ENCODE measurements around the gene MIER2. TPM values are rescaled to one million over a fixed set of nuclear protein-coding genes. Genes with fewer than 3 reads are reported as not detected.

The MIER2 gene
- total RNA-seq, 2 experiments from 2014 or later = 9.5 to 11.5 TPM

GRCh38 chr19:367561-367960 is 23.0 kb upstream of the MIER2 start:
- H3K27ac Mint-ChIP-seq = no peak overlapping the region
- ATAC-seq (ENCODE audit: poor library complexity) = no peak
- peaks cover 56% of the 10 kb centered on the region for H3K27me3 Mint-ChIP-seq

DNA sequence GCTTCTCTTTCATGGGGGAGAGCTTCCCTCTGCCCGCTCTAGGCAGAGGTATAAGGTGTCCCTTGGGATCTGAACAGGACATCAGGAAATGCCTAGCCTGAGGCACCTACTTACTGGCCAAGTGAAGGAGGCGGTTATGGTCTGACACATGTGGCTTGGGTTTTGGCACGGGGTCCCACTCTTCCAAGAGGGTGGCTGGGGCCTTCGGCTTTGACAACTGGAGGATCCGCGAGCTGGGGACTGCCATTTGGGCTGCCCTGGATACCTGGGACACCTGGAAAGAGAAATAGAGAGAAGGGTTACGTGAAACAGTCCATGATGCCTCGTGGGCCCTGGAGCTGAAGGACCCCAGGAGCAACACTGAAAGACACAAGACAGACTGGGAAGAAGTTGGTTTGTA is 22.4 kb upstream of the MIER2 start:
- no peak for DNase-seq
- Histone ChIP-seq H3K4me3 (ENCODE audit: low read length) (no peak overlapping the region), H3K36me3 (ENCODE audit: insufficient read depth, low read length) (no peaks in the 10 kb centered on the region), H3K27me3 (ENCODE audit: control insufficient read depth in 1 of 2, insufficient read depth in 2 of 2, low read length in 2 of 2) (peaks cover 5 to 11% of the 10 kb centered on the region in 2 experiments), H3K4me1 (ENCODE audit: insufficient read depth, low read length) (no peaks in the 10 kb centered on the region), H3K9me3 (ENCODE audit: control insufficient read depth in 1 of 2, insufficient read depth in 1 of 2, low read length in 2 of 2) (peaks cover 0 to 6% of the 10 kb centered on the region in 2 experiments), H3K27ac (ENCODE audit: low read depth in 1 of 2, low read length in 2 of 2) (no peak overlapping the region)
- intact Hi-C loops (cut with DNase I, micrococcal nuclease) = no loop called here
- no peaks in the 10 kb centered on the region for H3K9me3 Mint-ChIP-seq
- POLR2A ChIA-PET = no interaction called here
- H3K27me3 Mint-ChIP-seq = peaks cover 51% of the 10 kb centered on the region
- no peaks in the 10 kb centered on the region for H3K4me1 Mint-ChIP-seq (ENCODE audit: low read depth)
- TF ChIP-seq, protein P1, sequence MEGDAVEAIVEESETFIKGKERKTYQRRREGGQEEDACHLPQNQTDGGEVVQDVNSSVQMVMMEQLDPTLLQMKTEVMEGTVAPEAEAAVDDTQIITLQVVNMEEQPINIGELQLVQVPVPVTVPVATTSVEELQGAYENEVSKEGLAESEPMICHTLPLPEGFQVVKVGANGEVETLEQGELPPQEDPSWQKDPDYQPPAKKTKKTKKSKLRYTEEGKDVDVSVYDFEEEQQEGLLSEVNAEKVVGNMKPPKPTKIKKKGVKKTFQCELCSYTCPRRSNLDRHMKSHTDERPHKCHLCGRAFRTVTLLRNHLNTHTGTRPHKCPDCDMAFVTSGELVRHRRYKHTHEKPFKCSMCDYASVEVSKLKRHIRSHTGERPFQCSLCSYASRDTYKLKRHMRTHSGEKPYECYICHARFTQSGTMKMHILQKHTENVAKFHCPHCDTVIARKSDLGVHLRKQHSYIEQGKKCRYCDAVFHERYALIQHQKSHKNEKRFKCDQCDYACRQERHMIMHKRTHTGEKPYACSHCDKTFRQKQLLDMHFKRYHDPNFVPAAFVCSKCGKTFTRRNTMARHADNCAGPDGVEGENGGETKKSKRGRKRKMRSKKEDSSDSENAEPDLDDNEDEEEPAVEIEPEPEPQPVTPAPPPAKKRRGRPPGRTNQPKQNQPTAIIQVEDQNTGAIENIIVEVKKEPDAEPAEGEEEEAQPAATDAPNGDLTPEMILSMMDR (IDR thresholded peaks at IDR 0.05) = no peak
- CTCF ChIA-PET = no interaction called here
- ATAC-seq (ENCODE audit: poor library complexity) = no peak
- H3K4me3 Mint-ChIP-seq = no peak overlapping the region
- no peak overlapping the region for H3K27ac Mint-ChIP-seq
- H3K36me3 Mint-ChIP-seq (ENCODE audit: low read depth) = no peaks in the 10 kb centered on the region

More at GRCh38 chr19:367561-367960, 23.0 kb upstream of the MIER2 start:
- ChIA-PET POLR2A (no interaction called here), CTCF (no interaction called here)
- no peak overlapping the region for H3K4me3 ChIP-seq (ENCODE audit: low read length)
- no peaks in the 10 kb centered on the region for H3K4me1 ChIP-seq (ENCODE audit: insufficient read depth, low read length)
- TF ChIP-seq, protein P1 (IDR thresholded peaks at IDR 0.05) = no peak
- DNase-seq = no peak
- H3K9me3 ChIP-seq (ENCODE audit: control insufficient read depth in 1 of 2, insufficient read depth in 1 of 2, low read length in 2 of 2) = peaks cover 0 to 6% of the 10 kb centered on the region in 2 experiments
- intact Hi-C loops (cut with DNase I, micrococcal nuclease) = no loop called here
- no peaks in the 10 kb centered on the region for H3K36me3 ChIP-seq (ENCODE audit: insufficient read depth, low read length)
- Mint-ChIP-seq H3K36me3 (ENCODE audit: low read depth) (no peaks in the 10 kb centered on the region), H3K9me3 (no peaks in the 10 kb centered on the region), H3K4me1 (ENCODE audit: low read depth) (no peaks in the 10 kb centered on the region), H3K4me3 (no peak overlapping the region)
- H3K27ac ChIP-seq (ENCODE audit: low read depth in 1 of 2, low read length in 2 of 2) = no peak overlapping the region
- H3K27me3 ChIP-seq (ENCODE audit: control insufficient read depth in 1 of 2, insufficient read depth in 2 of 2, low read length in 2 of 2) = peaks cover 5 to 11% of the 10 kb centered on the region in 2 experiments

DNA sequence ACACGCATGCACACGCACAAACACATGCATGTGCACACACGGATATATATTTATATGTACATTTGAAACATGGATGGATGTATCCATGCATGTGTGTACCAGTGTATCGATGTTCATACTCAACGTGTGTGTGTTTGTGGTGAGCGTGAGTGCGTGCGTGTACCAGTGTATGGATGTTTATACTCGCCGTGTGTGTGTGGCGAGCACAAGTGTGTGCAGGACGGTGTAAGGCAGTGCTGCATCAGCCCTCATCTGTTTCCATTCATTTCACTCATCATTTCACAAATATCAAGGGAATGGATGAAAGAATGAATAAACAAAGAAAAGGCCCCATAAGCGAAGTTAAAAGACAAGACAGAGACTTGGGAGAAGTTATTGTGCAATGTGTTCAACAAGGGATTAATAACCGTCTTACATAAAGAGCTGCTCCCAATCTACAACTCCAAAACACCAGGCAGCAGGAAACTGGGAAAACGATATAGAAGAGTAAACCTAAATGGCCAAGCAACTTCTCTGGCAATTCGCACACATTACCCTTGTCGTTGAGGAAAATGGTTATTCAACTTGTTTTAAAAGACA is 21.7 kb upstream of the MIER2 start:
- Mint-ChIP-seq H3K27me3 (peaks cover 45% of the 10 kb centered on the region), H3K36me3 (ENCODE audit: low read depth) (no peaks in the 10 kb centered on the region), H3K4me1 (ENCODE audit: low read depth) (no peaks in the 10 kb centered on the region), H3K27ac (no peak overlapping the region), H3K9me3 (no peaks in the 10 kb centered on the region), H3K4me3 (no peak overlapping the region)
- no peak for ATAC-seq (ENCODE audit: poor library complexity)
- no peak overlapping the region for H3K27ac ChIP-seq (ENCODE audit: low read depth in 1 of 2, low read length in 2 of 2)
- H3K4me1 ChIP-seq (ENCODE audit: insufficient read depth, low read length) = no peaks in the 10 kb centered on the region
- no peaks in the 10 kb centered on the region for H3K36me3 ChIP-seq (ENCODE audit: insufficient read depth, low read length)
- ChIA-PET CTCF (no interaction called here), POLR2A (no interaction called here)
- peaks cover 5 to 11% of the 10 kb centered on the region in 2 experiments for H3K27me3 ChIP-seq (ENCODE audit: control insufficient read depth in 1 of 2, insufficient read depth in 2 of 2, low read length in 2 of 2)
- TF ChIP-seq, protein P1 (IDR thresholded peaks at IDR 0.05) = no peak
- no peak overlapping the region for H3K4me3 ChIP-seq (ENCODE audit: low read length)
- no peak for DNase-seq
- intact Hi-C loops (cut with DNase I, micrococcal nuclease) = no loop called here
- H3K9me3 ChIP-seq (ENCODE audit: control insufficient read depth in 1 of 2, insufficient read depth in 1 of 2, low read length in 2 of 2) = peaks cover 0 to 6% of the 10 kb centered on the region in 2 experiments

Measured in CD4-positive, alpha-beta T cell (primary cell).